Ishikawa (cell line): ENCODE measurements around the gene ZNF343.

Experiments used
- CEBPB ChIP-seq: IDR thresholded peaks from 2 replicates; pipeline ENCODE4 v1.6.1; 2012
- EP300 ChIP-seq: IDR thresholded peaks from 2 replicates; pipeline ENCODE4 v1.6.1; 2012; ENCODE audit warnings: borderline replicate concordance
- TF ChIP-seq, protein P1 (sequence below): IDR thresholded peaks from 2 replicates; pipeline ENCODE4 v1.6.1; 2012

DNA sequence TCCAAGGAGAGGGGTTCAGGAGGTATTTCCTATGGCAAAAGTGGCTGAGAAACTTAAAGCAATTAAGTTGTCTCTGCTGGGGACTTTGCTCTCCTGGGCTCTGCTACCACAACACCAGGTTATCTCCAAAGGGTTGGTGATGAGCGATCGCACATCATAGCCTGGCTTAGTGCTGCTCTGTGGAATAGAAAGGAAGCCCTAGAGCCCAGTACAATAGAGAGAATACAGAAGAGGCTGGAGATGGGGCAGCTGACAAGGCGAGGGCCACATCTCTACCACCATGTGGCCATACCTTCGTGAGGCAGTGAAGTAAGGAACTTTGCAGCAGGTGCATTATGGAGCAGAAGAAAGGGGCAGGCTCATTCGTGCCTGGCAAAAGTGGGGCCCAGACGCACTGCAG is 19.0 kb upstream of the ZNF343 start:
- TF ChIP-seq EP300: no peak
- TF ChIP-seq, protein P1, sequence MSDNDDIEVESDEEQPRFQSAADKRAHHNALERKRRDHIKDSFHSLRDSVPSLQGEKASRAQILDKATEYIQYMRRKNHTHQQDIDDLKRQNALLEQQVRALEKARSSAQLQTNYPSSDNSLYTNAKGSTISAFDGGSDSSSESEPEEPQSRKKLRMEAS: no peak
- TF ChIP-seq CEBPB: no peak
